Endothelial cell of umbilical vein (primary cell): ENCODE results near the gene DNAJC28. TPM values are rescaled to one million over a fixed set of nuclear protein-coding genes. Genes with fewer than 3 reads are reported as not detected.
A peak's percentile ranks its signal among the peaks of the same experiment; 100 is the strongest.

Experiments
- Bru-seq: library from RNA; stranded (reverse); fragments of 400-500 nt; gene quantifications from one replicate; lab custom pipeline; 2021; lab: Mats Ljungman, UMichigan
- BruChase-seq, 2 experiments: library from RNA; stranded (reverse); fragments of 400-500 nt; gene quantifications; one replicate each; lab custom pipeline; 2021; lab: Mats Ljungman, UMichigan
- BruUV-seq: library from RNA; stranded (reverse); fragments of 400-500 nt; replicated peaks from 2 replicates; lab custom pipeline; 2021; lab: Mats Ljungman, UMichigan
- CTCF ChIA-PET: fragments of 300-600, 350-600 bp; sonication (Branson Sonifier 250); formaldehyde crosslinking; loops from one replicate; lab custom pipeline; 2021; ENCODE audit warnings: antibody characterized with exemption, inconsistent platforms; lab: Charles Lee
- POLR2A ChIA-PET: fragments of 300-600, 350-600 bp; sonication (Branson Sonifier 250); formaldehyde crosslinking; loops from one replicate; lab custom pipeline; 2021; ENCODE audit warnings: antibody characterized with exemption, inconsistent platforms; lab: Charles Lee
- DNase-seq: peaks from one replicate; pipeline ENCODE4 v3.0.0-alpha.2; 2011; ENCODE audit warnings: low read depth, low spot score
- FAIRE-seq: peaks from 2 replicates; lab custom pipeline; 2011; peaks lifted over from hg19 to GRCh38; lab: Jason Lieb, UNC
- H2AFZ ChIP-seq: 2 replicates; pipeline ENCODE4 v1.6.0; 2012; ENCODE audit warnings: low read depth, low read length, control low read depth, inconsistent platforms
- H3K27ac ChIP-seq: 2 replicates; pipeline ENCODE4 v1.5.1; 2011; ENCODE audit warnings: low read depth, mild to moderate bottlenecking, control low read depth, low read length, moderate library complexity; ENCODE audit not compliant: insufficient read depth
- H3K27me3 ChIP-seq, 2 experiments: 2 replicates each; pipeline versions ENCODE4 v1.6.0 to v1.6.1; 2011; ENCODE audit warnings: low read length in 2 of 2, mixed read lengths in 1 of 2; ENCODE audit not compliant: control insufficient read depth in 2 of 2, insufficient read depth in 2 of 2
- H3K36me3 ChIP-seq, 2 experiments: 2 replicates in 1 of 2; 3 replicates in 1 of 2; pipeline ENCODE4 v1.5.1; 2011; ENCODE audit warnings: low read length in 2 of 2, mild to moderate bottlenecking in 1 of 2, moderate library complexity in 1 of 2; ENCODE audit not compliant: control insufficient read depth in 2 of 2, insufficient read depth in 2 of 2; ENCODE audit errors: extremely low read depth in 1 of 2
- H3K4me1 ChIP-seq: 3 replicates; pipeline ENCODE4 v1.5.1; 2011; ENCODE audit warnings: mild to moderate bottlenecking, low read length; ENCODE audit not compliant: control insufficient read depth, insufficient read depth; ENCODE audit errors: extremely low read depth
- H3K4me2 ChIP-seq: 2 replicates; pipeline ENCODE4 v1.6.1; 2011; ENCODE audit warnings: low read length, control low read depth, mixed read lengths; ENCODE audit not compliant: insufficient read depth
- H3K4me3 ChIP-seq, 3 experiments: fragments of 200-600 bp in 1 of 3; sonication (generic), shearing (Covaris generic) in 1 of 3; replicated peaks in 1 of 3; 2 replicates each; pipeline ENCODE4 v1.5.1; 2011 to 2016; ENCODE audit warnings: control low read depth in 3 of 3, low read length in 3 of 3, mild to moderate bottlenecking in 2 of 3, inconsistent platforms in 1 of 3, low read depth in 1 of 3, moderate library complexity in 1 of 3; ENCODE audit not compliant: insufficient read depth in 1 of 3
- H3K79me2 ChIP-seq: 2 replicates; pipeline ENCODE4 v1.6.0; 2012; ENCODE audit warnings: low read length, inconsistent platforms; ENCODE audit not compliant: control insufficient read depth, insufficient read depth
- H3K9ac ChIP-seq: replicated peaks from 2 replicates; pipeline ENCODE3; 2011; ENCODE audit warnings: low read length, control low read depth; ENCODE audit not compliant: insufficient read depth; ENCODE audit errors: extremely low read depth
- H3K9me1 ChIP-seq: replicated peaks from 3 replicates; pipeline ENCODE4 v1.6.0; 2011; ENCODE audit warnings: mild to moderate bottlenecking, low read length; ENCODE audit not compliant: control insufficient read depth, insufficient read depth; ENCODE audit errors: extremely low read depth
- H3K9me3 ChIP-seq: replicated peaks from 2 replicates; pipeline ENCODE4 v1.5.1; 2012; ENCODE audit warnings: low read length, inconsistent platforms; ENCODE audit not compliant: control insufficient read depth, insufficient read depth
- H4K20me1 ChIP-seq: replicated peaks from 2 replicates; pipeline ENCODE3; 2011; ENCODE audit warnings: mild to moderate bottlenecking, low read length; ENCODE audit not compliant: control insufficient read depth, insufficient read depth; ENCODE audit errors: extremely low read depth
- FOS ChIP-seq: IDR thresholded peaks from 2 replicates; pipeline ENCODE4 v1.6.1; 2011; ENCODE audit warnings: mild to moderate bottlenecking, low read length, moderate library complexity, borderline replicate concordance; ENCODE audit not compliant: insufficient read depth
- POLR2A ChIP-seq: IDR thresholded peaks from 2 replicates; pipeline ENCODE4 v1.6.1; 2012; ENCODE audit warnings: low read depth, mild to moderate bottlenecking, control low read depth, low read length
- dilution Hi-C: fragments of 300-500 bp; cut with MboI; formaldehyde crosslinking; loops from one replicate; pipeline ENCODE4 v1.15.0; 2019; ENCODE audit warnings: low sequenced_read_pairs; ENCODE audit not compliant: extremely low pct_ligation_motif_present
- intact Hi-C: fragments of 100-400 bp; cut with micrococcal nuclease; formaldehyde crosslinking; loops from one replicate; pipeline ENCODE4 v1.10.0; 2022
- long read RNA-seq: library from polyadenylated mRNA; stranded (forward); transcript quantifications from one replicate; pipeline ENCODE4 v2.0.0, GENCODE V29; 2021
- polyA minus RNA-seq, 3 experiments: library from RNA; depleted of rRNA, polyadenylated mRNA; stranded (reverse); fragments of >200 nt; gene quantifications; 1 replicate in 1 of 3; 2 replicates in 2 of 3; pipeline ENCODE4 v1.2.3, GENCODE V29; 2011
- polyA plus RNA-seq, 4 experiments: library from polyadenylated mRNA; depleted of rRNA in 3 of 4; stranded (reverse) in 3 of 4; unstranded in 1 of 4; fragments of >200 nt; gene quantifications; 2 replicates each; pipeline versions ENCODE4 v1.2.1 to v1.2.3, GENCODE V29; 2011 to 2012; ENCODE audit warnings: missing spikeins in 1 of 4
- total RNA-seq: library from RNA; stranded (reverse); gene quantifications from 2 replicates; pipeline ENCODE4 v1.2.3, GENCODE V29; 2021

Gene DNAJC28
- total RNA-seq = 0.82 and 1.0 TPM in 2 replicates
- 0.19 and 0.32 TPM in 2 replicates for polyA plus RNA-seq
- 0.69 and 0.77 TPM in 2 replicates for polyA plus RNA-seq (2011; cell fraction: cytosol; rRNA removed)
- polyA plus RNA-seq (2011; cell fraction: nucleus; rRNA removed) = 0.52 and 0.87 TPM in 2 replicates
- 1.6 and 1.7 TPM in 2 replicates for polyA plus RNA-seq (2012)
- not detected in 2 replicates for polyA minus RNA-seq
- not detected for polyA minus RNA-seq (2011; cell fraction: cytosol; rRNA and poly(A)+ RNA removed)
- polyA minus RNA-seq (2011; cell fraction: nucleus; rRNA and poly(A)+ RNA removed) = 0.29 and 0.53 TPM in 2 replicates
- percentile 41 among the genes with signal in this experiment for Bru-seq, nascent RNA
- BruChase-seq, experiment 1, labeled RNA remaining after a 6-hour chase = percentile 38 among the genes with signal in this experiment
- BruChase-seq, experiment 2, labeled RNA remaining after a 2-hour chase = percentile 43 among the genes with signal in this experiment
- long read RNA-seq, partial matches to known transcripts = 0 of 1 reads
- long read RNA-seq, other reads (novel, unspliced or antisense) = 0 of 1 reads

- DNase-seq (peak; percentile 96), FAIRE-seq (peak; percentile 92)
- no peaks in the 10 kb centered on the region for H3K9me1 ChIP-seq
- BruUV-seq = no TSS peak
- peak within 1 kb of the TSS; percentile 65 for H3K9ac ChIP-seq
- peaks cover 4% of the 10 kb centered on the region for H3K4me1 ChIP-seq
- no peaks in the 10 kb centered on the region for H3K9me3 ChIP-seq
- peaks cover 0 to 2% of the 10 kb centered on the region in 2 experiments for H3K27me3 ChIP-seq
- H3K79me2 ChIP-seq = no peaks in the 10 kb centered on the region
- intact Hi-C loops (loop anchor here (1.0 kb wide), 1 partner anchor 11 kb away; no protein-coding TSS in a partner anchor), dilution Hi-C loops (no loop called here)
- peak within 1 kb of the TSS; percentile 45 to 73 (median 57) for H3K4me3 ChIP-seq
- H4K20me1 ChIP-seq = no peaks in the 10 kb centered on the region
- CTCF ChIA-PET = interaction anchor here (0.6 to 2.1 kb wide), 10 partner anchors 9 to 432 kb away, joined by 3 to 24 read pairs (median 6); partner anchors contain the start of gene TMEM50B
- peak within 1 kb of the TSS; percentile 94 for H3K4me2 ChIP-seq
- TF ChIP-seq POLR2A (peak; percentile 58), FOS (no peak)
- no peaks in the 10 kb centered on the region for H3K36me3 ChIP-seq
- POLR2A ChIA-PET = interaction anchor here (0.8 to 1.6 kb wide), 2 partner anchors 11 to 52 kb away, joined by 6 to 22 read pairs; partner anchors contain the start of genes SON and TMEM50B
- H2AFZ ChIP-seq = peak within 1 kb of the TSS; percentile 95
- peak within 1 kb of the TSS; percentile 49 for H3K27ac ChIP-seq
Measured at GRCh38 chr21:33491373-33492102, at the start of gene DNAJC28. Gene DNAJC28, minus strand, starts transcription at chr21:33491716. Its CDS starts 2,323 bp downstream, at chr21:33489393.
